ENCODE measurements around the gene TNKS2.

DNA sequence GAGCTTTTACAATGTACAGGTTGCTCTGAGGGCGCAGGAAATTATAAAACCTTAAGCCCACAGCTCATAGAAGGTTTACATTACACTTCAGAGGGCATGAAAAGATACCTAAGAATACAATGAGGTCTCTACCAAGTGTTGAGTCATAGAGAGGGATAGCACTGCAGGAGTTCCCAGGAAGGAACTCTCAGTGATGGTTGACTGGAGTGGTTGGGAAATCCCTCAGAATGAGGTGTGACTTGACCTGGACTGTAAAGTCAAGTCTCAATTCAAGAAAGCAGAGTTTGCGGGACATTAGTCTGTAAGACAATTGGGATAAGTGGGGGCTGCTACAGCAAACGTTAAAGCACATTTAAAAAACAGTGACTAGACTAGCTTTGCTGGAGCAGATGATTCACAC, 21.9 kb downstream of the TNKS2 start:
- TF ChIP-seq RAD21 (IDR thresholded peaks at IDR 0.05; ENCODE audit: low read depth) (no peak), EGR1 (IDR thresholded peaks at IDR 0.05) (no peak), YY1 (IDR thresholded peaks at IDR 0.05; ENCODE audit: low read depth) (no peak), EP300 (IDR thresholded peaks at IDR 0.05; ENCODE audit: borderline replicate concordance) (no peak), USF1 (IDR thresholded peaks at IDR 0.05) (no peak)
- TF ChIP-seq, protein P1, sequence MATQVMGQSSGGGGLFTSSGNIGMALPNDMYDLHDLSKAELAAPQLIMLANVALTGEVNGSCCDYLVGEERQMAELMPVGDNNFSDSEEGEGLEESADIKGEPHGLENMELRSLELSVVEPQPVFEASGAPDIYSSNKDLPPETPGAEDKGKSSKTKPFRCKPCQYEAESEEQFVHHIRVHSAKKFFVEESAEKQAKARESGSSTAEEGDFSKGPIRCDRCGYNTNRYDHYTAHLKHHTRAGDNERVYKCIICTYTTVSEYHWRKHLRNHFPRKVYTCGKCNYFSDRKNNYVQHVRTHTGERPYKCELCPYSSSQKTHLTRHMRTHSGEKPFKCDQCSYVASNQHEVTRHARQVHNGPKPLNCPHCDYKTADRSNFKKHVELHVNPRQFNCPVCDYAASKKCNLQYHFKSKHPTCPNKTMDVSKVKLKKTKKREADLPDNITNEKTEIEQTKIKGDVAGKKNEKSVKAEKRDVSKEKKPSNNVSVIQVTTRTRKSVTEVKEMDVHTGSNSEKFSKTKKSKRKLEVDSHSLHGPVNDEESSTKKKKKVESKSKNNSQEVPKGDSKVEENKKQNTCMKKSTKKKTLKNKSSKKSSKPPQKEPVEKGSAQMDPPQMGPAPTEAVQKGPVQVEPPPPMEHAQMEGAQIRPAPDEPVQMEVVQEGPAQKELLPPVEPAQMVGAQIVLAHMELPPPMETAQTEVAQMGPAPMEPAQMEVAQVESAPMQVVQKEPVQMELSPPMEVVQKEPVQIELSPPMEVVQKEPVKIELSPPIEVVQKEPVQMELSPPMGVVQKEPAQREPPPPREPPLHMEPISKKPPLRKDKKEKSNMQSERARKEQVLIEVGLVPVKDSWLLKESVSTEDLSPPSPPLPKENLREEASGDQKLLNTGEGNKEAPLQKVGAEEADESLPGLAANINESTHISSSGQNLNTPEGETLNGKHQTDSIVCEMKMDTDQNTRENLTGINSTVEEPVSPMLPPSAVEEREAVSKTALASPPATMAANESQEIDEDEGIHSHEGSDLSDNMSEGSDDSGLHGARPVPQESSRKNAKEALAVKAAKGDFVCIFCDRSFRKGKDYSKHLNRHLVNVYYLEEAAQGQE (IDR thresholded peaks at IDR 0.05; ENCODE audit: low read depth) = no peak

Data from Ishikawa (cell line).